B cell (primary cell): Measurements from ENCODE around the gene MYRFL. TPM values are rescaled to one million over a fixed set of nuclear protein-coding genes. Genes with fewer than 3 reads are reported as not detected.

Experiments used
- ATAC-seq: fragments of 200-7000 bp; cut with Tn5 transposase; one replicate; pipeline ENCODE4 v1.10.0; 2021; ENCODE audit warnings: low read depth, mild to moderate bottlenecking, moderate number of reproducible peaks, moderate library complexity
- CTCF ChIA-PET: fragments of 350-600 bp; sonication (Branson Sonifier 250); formaldehyde crosslinking; loops from one replicate; lab custom pipeline; 2021; ENCODE audit warnings: antibody characterized with exemption, inconsistent platforms; lab: Charles Lee
- POLR2A ChIA-PET: fragments of 350-600 bp; sonication (Branson Sonifier 250); formaldehyde crosslinking; loops from one replicate; lab custom pipeline; 2021; ENCODE audit warnings: antibody characterized with exemption; lab: Charles Lee
- DNase-seq: peaks from one replicate; pipeline ENCODE4 v3.0.0; 2013
- H2AFZ ChIP-seq: 2 replicates; pipeline ENCODE4 v1.6.1; 2012; ENCODE audit warnings: mild to moderate bottlenecking, low read depth, low read length; ENCODE audit not compliant: insufficient read depth, poor library complexity, severe bottlenecking
- H3K27ac ChIP-seq, 2 donors: 1 replicate in 1 of 2; 2 replicates in 1 of 2; pipeline ENCODE4 v1.5.1; 2012 to 2013; ENCODE audit warnings: low read length in 2 of 2, mild to moderate bottlenecking in 2 of 2, moderate library complexity in 1 of 2
- H3K27me3 ChIP-seq, 4 experiments: fragments of 200-600 bp in 1 of 4; sonication (generic) in 1 of 4; replicated peaks in 1 of 4; 1 replicate in 2 of 4; 2 replicates in 2 of 4; pipeline versions ENCODE4 v1.6.1 to v1.7.0; 2013 to 2016; ENCODE audit warnings: low read length in 3 of 4, mild to moderate bottlenecking in 2 of 4, mixed read lengths in 1 of 4, moderate library complexity in 1 of 4; ENCODE audit not compliant: insufficient read depth in 4 of 4, control insufficient read depth in 3 of 4; ENCODE audit errors: control extremely low read depth in 1 of 4
- H3K36me3 ChIP-seq, 2 experiments: replicated peaks in 1 of 2; 1 replicate in 1 of 2; 2 replicates in 1 of 2; pipeline versions ENCODE4 v1.6.1 to v1.7.1; 2013; ENCODE audit warnings: low read length in 1 of 2; ENCODE audit not compliant: insufficient read depth in 2 of 2, control insufficient read depth in 1 of 2; ENCODE audit errors: control extremely low read depth in 1 of 2, extremely low read depth in 1 of 2
- H3K4me1 ChIP-seq, 2 donors: fragments of 200-600 bp in 1 of 2; sonication (generic) in 1 of 2; 1 replicate in 1 of 2; 2 replicates in 1 of 2; pipeline versions ENCODE4 v1.5.1 to v1.6.1; 2013 to 2017; ENCODE audit warnings: low read length in 2 of 2; ENCODE audit not compliant: control insufficient read depth in 2 of 2, insufficient read depth in 2 of 2
- H3K4me2 ChIP-seq: replicated peaks from 2 replicates; pipeline ENCODE3; 2012; ENCODE audit warnings: mild to moderate bottlenecking, low read depth, low read length; ENCODE audit not compliant: poor library complexity, severe bottlenecking
- H3K4me3 ChIP-seq, 5 experiments: fragments of 200-600 bp in 1 of 5; sonication (generic) in 1 of 5; 1 replicate in 3 of 5; 2 replicates in 2 of 5; pipeline versions ENCODE4 v1.5.1 to v1.7.0; 2011 to 2016; ENCODE audit warnings: low read length in 4 of 5, mild to moderate bottlenecking in 4 of 5, low read depth in 2 of 5, control low read depth in 1 of 5, moderate library complexity in 1 of 5; ENCODE audit not compliant: insufficient read depth in 1 of 5; ENCODE audit errors: control extremely low read depth in 1 of 5, extremely low read depth in 1 of 5
- H3K79me2 ChIP-seq: fragments of 200-600 bp; sonication (generic); one replicate; pipeline ENCODE4 v1.6.0; 2016; ENCODE audit warnings: low read length; ENCODE audit not compliant: control insufficient read depth, insufficient read depth
- H3K9ac ChIP-seq: fragments of 200-600 bp; sonication (generic); 2 replicates; pipeline ENCODE4 v1.6.1; 2017; ENCODE audit warnings: mild to moderate bottlenecking, low read length, moderate library complexity
- H3K9me3 ChIP-seq, 3 donors: one replicate each; pipeline versions ENCODE4 v1.6.1 to v1.7.1; 2013; ENCODE audit warnings: low read length in 2 of 3; ENCODE audit not compliant: control insufficient read depth in 2 of 3, insufficient read depth in 1 of 3; ENCODE audit errors: control extremely low read depth in 1 of 3
- H4K20me1 ChIP-seq: 2 replicates; pipeline ENCODE4 v1.6.0; 2012; ENCODE audit warnings: mild to moderate bottlenecking, low read length; ENCODE audit not compliant: insufficient read depth, control insufficient read depth, poor library complexity, severe bottlenecking
- H3K27ac Mint-ChIP-seq: one replicate; pipeline ENCODE4 v1.8.0; 2021; ENCODE audit warnings: mixed read lengths
- H3K27me3 Mint-ChIP-seq: one replicate; pipeline ENCODE4 v1.8.0; 2021; ENCODE audit warnings: mixed read lengths
- H3K4me1 Mint-ChIP-seq: one replicate; pipeline ENCODE4 v1.8.0; 2021; ENCODE audit warnings: mixed read lengths
- H3K4me3 Mint-ChIP-seq: one replicate; pipeline ENCODE4 v1.8.0; 2021; ENCODE audit warnings: mixed read lengths
- H3K9me3 Mint-ChIP-seq: one replicate; pipeline ENCODE4 v1.8.0; 2022; ENCODE audit warnings: mixed read lengths; ENCODE audit not compliant: insufficient read depth
- CTCF ChIP-seq: fragments of 200-600 bp; IDR thresholded peaks from one replicate; pipeline ENCODE4 v1.8.0; 2022; ENCODE audit warnings: antibody characterized with exemption, mild to moderate bottlenecking
- EZH2 ChIP-seq: IDR thresholded peaks from 2 replicates; pipeline ENCODE4 v1.6.1; 2012; ENCODE audit warnings: borderline replicate concordance, low read depth, mild to moderate bottlenecking, moderate library complexity, low read length; ENCODE audit not compliant: insufficient read depth, poor library complexity, severe bottlenecking
- WGBS: methylation state at CpG from one replicate; pipeline ENCODE4 v1.1.5; 2013; ENCODE audit warnings: missing lambda C conversion rate; ENCODE audit not compliant: insufficient coverage; 5-methylcytosine and 5-hydroxymethylcytosine counted together
- intact Hi-C: fragments of 100-400 bp; cut with micrococcal nuclease; formaldehyde crosslinking; loops from one replicate; pipeline ENCODE4 v1.10.0; 2022
- polyA plus RNA-seq: library from polyadenylated mRNA; depleted of rRNA; stranded (reverse); fragments of >200 nt; gene quantifications from 2 replicates; pipeline ENCODE4 v1.2.3, GENCODE V29; 2012
- total RNA-seq, 2 donors: library from RNA; stranded (reverse); fragments of 120-200 nt in 1 of 2; gene quantifications; 1 replicate in 1 of 2; 2 replicates in 1 of 2; pipeline versions ENCODE4 v1.2.3 to v1.2.4, GENCODE V29; 2013 to 2022

The MYRFL gene
- total and polyA plus RNA-seq, 2 donors (not counting 1 experiment from before 2014, with no cell fraction given): 0.28 TPM; not detected in 1

DNA sequence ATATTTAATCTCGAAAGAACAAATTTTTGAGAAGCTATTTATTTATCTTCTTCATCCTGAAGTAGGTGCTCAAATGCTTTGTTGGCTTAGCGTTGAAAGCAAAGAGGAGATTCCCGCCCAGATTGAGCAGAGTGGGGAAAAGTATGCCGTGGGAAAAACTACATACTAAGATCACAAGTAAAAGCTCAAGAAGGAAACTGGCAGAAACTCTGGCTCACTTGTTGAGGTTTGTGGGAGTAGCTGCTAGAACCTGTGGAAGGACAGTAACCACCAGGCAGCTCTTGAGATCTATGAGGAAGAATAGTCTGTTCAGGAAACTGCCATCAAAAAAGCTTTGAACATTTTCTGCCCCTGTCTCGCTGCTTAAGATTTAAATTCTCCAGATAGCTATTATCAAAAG is 3.9 kb downstream of the MYRFL start:
- ChIA-PET POLR2A (no interaction called here), CTCF (no interaction called here)
- Mint-ChIP-seq H3K27me3 (peaks cover 21% of the 10 kb centered on the region), H3K27ac (no peak overlapping the region), H3K9me3 (no peaks in the 10 kb centered on the region), H3K4me3 (no peak overlapping the region), H3K4me1 (no peaks in the 10 kb centered on the region)
- Histone ChIP-seq H3K4me3 (no peak overlapping the region), H4K20me1 (no peaks in the 10 kb centered on the region), H3K27ac (no peak overlapping the region), H3K9me3 (no peaks in the 10 kb centered on the region), H3K36me3 (no peaks in the 10 kb centered on the region), H3K9ac (no peak overlapping the region), H3K27me3 (peaks cover 0 to 3% (median 0%) of the 10 kb centered on the region in 4 experiments), H3K4me2 (no peak overlapping the region), H3K4me1 (no peaks in the 10 kb centered on the region), H3K79me2 (no peaks in the 10 kb centered on the region), H2AFZ (no peak overlapping the region)
- ATAC-seq: no peak
- DNase-seq: no peak
- TF ChIP-seq EZH2 (no peak), CTCF (no peak)
- WGBS: no CpG with 5 or more reads among the region's 5 CpGs
- intact Hi-C loops: no loop called here

- Histone ChIP-seq H2AFZ (no peak overlapping the region), H3K9ac (no peak overlapping the region), H4K20me1 (no peaks in the 10 kb centered on the region), H3K4me2 (no peak overlapping the region), H3K79me2 (no peaks in the 10 kb centered on the region), H3K4me3 (no peak overlapping the region), H3K36me3 (no peaks in the 10 kb centered on the region), H3K9me3 (no peaks in the 10 kb centered on the region), H3K27ac (no peak overlapping the region), H3K4me1 (no peaks in the 10 kb centered on the region), H3K27me3 (no peaks in the 10 kb centered on the region)
- H3K4me1 Mint-ChIP-seq: no peaks in the 10 kb centered on the region
- ATAC-seq: no peak
- ChIA-PET CTCF (no interaction called here), POLR2A (no interaction called here)
- TF ChIP-seq EZH2 (no peak), CTCF (no peak)
- WGBS: no CpG with 5 or more reads among the region's 2 CpGs
- intact Hi-C loops: no loop called here
- no peak overlapping the region for H3K4me3 Mint-ChIP-seq
- no peak for DNase-seq
- H3K9me3 Mint-ChIP-seq: no peaks in the 10 kb centered on the region
- no peak overlapping the region for H3K27ac Mint-ChIP-seq
- H3K27me3 Mint-ChIP-seq: peaks cover 20% of the 10 kb centered on the region
Measured at GRCh38 chr12:69833696-69834095, 8.7 kb downstream of the MYRFL start.
